Measurements from ENCODE around the gene CNOT2. TPM values are rescaled to one million over a fixed set of nuclear protein-coding genes. Genes with fewer than 3 reads are reported as not detected.

The CNOT2 gene
- total and polyA plus RNA-seq, 2 experiments from 2014 or later, result 67.3 to 158 TPM

GRCh38 chr12:70278945-70279344, 35.7 kb downstream of the CNOT2 start:
- Histone ChIP-seq H4K20me1 (ENCODE audit: insufficient read depth, poor library complexity, severe bottlenecking) (peaks cover 45% of the 10 kb centered on the region), H3K4me2 (no peak overlapping the region), H3K4me1 (ENCODE audit: insufficient read depth) (no peaks in the 10 kb centered on the region), H3K9me3 (ENCODE audit: low read depth) (no peaks in the 10 kb centered on the region), H3K79me2 (peaks cover 96% of the 10 kb centered on the region), H2AFZ (no peak overlapping the region), H3K27me3 (no peaks in the 10 kb centered on the region), H3K4me3 (no peak overlapping the region), H3K27ac (no peak overlapping the region), H3K36me3 (replicated peaks; ENCODE audit: insufficient read depth, low read depth) (no peaks in the 10 kb centered on the region), H3K9me2 (replicated peaks; ENCODE audit: insufficient read depth) (no peaks in the 10 kb centered on the region)
- TF ChIP-seq CTCF (IDR thresholded peaks at IDR 0.05; ENCODE audit: poor library complexity), result no peak
- TF ChIP-seq EZH2phosphoT487 (IDR thresholded peaks at IDR 0.05; ENCODE audit: low read depth, severe bottlenecking, unreplicated experiment), result no peak
- TF ChIP-seq EZH2 (IDR thresholded peaks at IDR 0.05; ENCODE audit: borderline replicate concordance), result no peak
- DNase-seq (ENCODE audit: low spot score), result no peak

GRCh38 chr12:70283232-70283631, 40.0 kb downstream of the CNOT2 start:
- no peak for DNase-seq (ENCODE audit: low spot score)
- Histone ChIP-seq H3K9me2 (replicated peaks; ENCODE audit: insufficient read depth) (no peaks in the 10 kb centered on the region), H2AFZ (no peak overlapping the region), H3K36me3 (replicated peaks; ENCODE audit: insufficient read depth, low read depth) (no peaks in the 10 kb centered on the region), H4K20me1 (ENCODE audit: insufficient read depth, poor library complexity, severe bottlenecking) (peaks cover 29% of the 10 kb centered on the region), H3K27me3 (no peaks in the 10 kb centered on the region), H3K4me2 (no peak overlapping the region), H3K27ac (no peak overlapping the region), H3K9me3 (ENCODE audit: low read depth) (no peaks in the 10 kb centered on the region), H3K4me1 (ENCODE audit: insufficient read depth) (no peaks in the 10 kb centered on the region), H3K79me2 (peaks cover 93% of the 10 kb centered on the region), H3K4me3 (no peak overlapping the region)
- WGBS (ENCODE audit: low lambda C conversion rate, missing lambda C conversion rate), result 98% methylated on average over 3 of the region's 3 CpGs
- no peak for TF ChIP-seq EZH2phosphoT487 (IDR thresholded peaks at IDR 0.05; ENCODE audit: low read depth, severe bottlenecking, unreplicated experiment)
- no peak for TF ChIP-seq CTCF (IDR thresholded peaks at IDR 0.05; ENCODE audit: poor library complexity)

GRCh38 chr12:70288817-70289216, 45.6 kb downstream of the CNOT2 start:
- no peaks in the 10 kb centered on the region for H3K36me3 ChIP-seq (replicated peaks; ENCODE audit: insufficient read depth, low read depth)

GRCh38 chr12:70290116-70290515, 46.9 kb downstream of the CNOT2 start:
- Histone ChIP-seq H3K9me2 (replicated peaks; ENCODE audit: insufficient read depth) (no peaks in the 10 kb centered on the region), H3K4me2 (no peak overlapping the region), H3K27ac (no peak overlapping the region), H4K20me1 (ENCODE audit: insufficient read depth, poor library complexity, severe bottlenecking) (peaks cover 26% of the 10 kb centered on the region), H3K9me3 (ENCODE audit: low read depth) (no peaks in the 10 kb centered on the region), H2AFZ (no peak overlapping the region), H3K36me3 (replicated peaks; ENCODE audit: insufficient read depth, low read depth) (no peaks in the 10 kb centered on the region), H3K79me2 (peaks cover 91% of the 10 kb centered on the region), H3K4me1 (ENCODE audit: insufficient read depth) (no peaks in the 10 kb centered on the region), H3K27me3 (no peaks in the 10 kb centered on the region), H3K4me3 (no peak overlapping the region)
- TF ChIP-seq EZH2phosphoT487 (IDR thresholded peaks at IDR 0.05; ENCODE audit: low read depth, severe bottlenecking, unreplicated experiment), result no peak
- no peak for TF ChIP-seq CTCF (IDR thresholded peaks at IDR 0.05; ENCODE audit: poor library complexity)
- no peak for TF ChIP-seq EZH2 (IDR thresholded peaks at IDR 0.05; ENCODE audit: borderline replicate concordance)
- DNase-seq (ENCODE audit: low spot score), result no peak

More at GRCh38 chr12:70288817-70289216, 45.6 kb downstream of the CNOT2 start:
- H3K27me3 ChIP-seq, result no peaks in the 10 kb centered on the region
- H3K27ac ChIP-seq, result no peak overlapping the region
- no peaks in the 10 kb centered on the region for H3K4me1 ChIP-seq (ENCODE audit: insufficient read depth)
- WGBS (ENCODE audit: low lambda C conversion rate, missing lambda C conversion rate), result 100% methylated on average over 2 of the region's 2 CpGs
- peaks cover 22% of the 10 kb centered on the region for H4K20me1 ChIP-seq (ENCODE audit: insufficient read depth, poor library complexity, severe bottlenecking)
- no peak overlapping the region for H3K4me2 ChIP-seq
- H3K9me3 ChIP-seq (ENCODE audit: low read depth), result no peaks in the 10 kb centered on the region
- DNase-seq (ENCODE audit: low spot score), result no peak
- no peak for TF ChIP-seq EZH2 (IDR thresholded peaks at IDR 0.05; ENCODE audit: borderline replicate concordance)
- peaks cover 95% of the 10 kb centered on the region for H3K79me2 ChIP-seq
- H2AFZ ChIP-seq, result no peak overlapping the region
- H3K9me2 ChIP-seq (replicated peaks; ENCODE audit: insufficient read depth), result no peaks in the 10 kb centered on the region
- no peak overlapping the region for H3K4me3 ChIP-seq
